ENCODE results near the gene KIAA0319L.

DNA sequence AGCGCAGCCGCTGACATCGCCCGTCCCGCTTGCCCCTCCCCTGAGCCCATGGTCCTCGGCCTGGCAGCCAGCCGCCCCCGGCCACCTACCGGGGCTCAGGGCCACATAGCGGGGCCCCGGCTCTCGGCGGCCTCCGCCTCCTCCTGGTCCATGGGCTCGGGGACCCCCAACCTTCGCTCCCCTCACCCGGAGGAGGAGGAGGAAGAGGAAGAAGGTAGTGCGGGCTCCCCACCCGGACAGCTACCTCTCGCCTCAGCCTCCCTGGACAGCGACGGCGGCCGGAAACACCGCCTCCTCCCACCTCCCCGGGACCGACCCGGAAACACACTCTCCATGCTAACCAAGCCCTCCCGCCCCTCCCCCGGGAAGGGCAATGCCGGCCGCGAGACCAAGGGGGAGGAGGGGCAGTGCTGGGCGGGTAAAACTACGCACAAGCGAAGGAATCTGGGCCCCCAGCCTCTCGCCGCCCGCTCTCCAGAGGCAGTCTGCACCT is at the start of gene KIAA0319L:
- TF ChIP-seq POLR2A (IDR thresholded peaks at IDR 0.05) (peak; percentile 68), POLR2AphosphoS5 (IDR thresholded peaks at IDR 0.05) (peak; percentile 66 to 73 (median 67))
- TF ChIP-seq, protein P1, sequence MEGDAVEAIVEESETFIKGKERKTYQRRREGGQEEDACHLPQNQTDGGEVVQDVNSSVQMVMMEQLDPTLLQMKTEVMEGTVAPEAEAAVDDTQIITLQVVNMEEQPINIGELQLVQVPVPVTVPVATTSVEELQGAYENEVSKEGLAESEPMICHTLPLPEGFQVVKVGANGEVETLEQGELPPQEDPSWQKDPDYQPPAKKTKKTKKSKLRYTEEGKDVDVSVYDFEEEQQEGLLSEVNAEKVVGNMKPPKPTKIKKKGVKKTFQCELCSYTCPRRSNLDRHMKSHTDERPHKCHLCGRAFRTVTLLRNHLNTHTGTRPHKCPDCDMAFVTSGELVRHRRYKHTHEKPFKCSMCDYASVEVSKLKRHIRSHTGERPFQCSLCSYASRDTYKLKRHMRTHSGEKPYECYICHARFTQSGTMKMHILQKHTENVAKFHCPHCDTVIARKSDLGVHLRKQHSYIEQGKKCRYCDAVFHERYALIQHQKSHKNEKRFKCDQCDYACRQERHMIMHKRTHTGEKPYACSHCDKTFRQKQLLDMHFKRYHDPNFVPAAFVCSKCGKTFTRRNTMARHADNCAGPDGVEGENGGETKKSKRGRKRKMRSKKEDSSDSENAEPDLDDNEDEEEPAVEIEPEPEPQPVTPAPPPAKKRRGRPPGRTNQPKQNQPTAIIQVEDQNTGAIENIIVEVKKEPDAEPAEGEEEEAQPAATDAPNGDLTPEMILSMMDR (IDR thresholded peaks at IDR 0.05), result no peak

Measured in transverse colon (tissue), 4 donors.